BLaER1 (cell line): Measurements from ENCODE around the gene IL26.

Source experiments
- H3K27ac ChIP-seq: shearing (Covaris generic); formaldehyde crosslinking; 2 replicates; pipeline ENCODE4 v1.8.1; 2022
- H3K27me3 ChIP-seq: shearing (Covaris generic); formaldehyde crosslinking; 2 replicates; pipeline ENCODE4 v1.8.1; 2022
- H3K36me3 ChIP-seq: shearing (Covaris generic); formaldehyde crosslinking; 2 replicates; pipeline ENCODE4 v1.8.1; 2022
- H3K4me1 ChIP-seq: shearing (Covaris generic); formaldehyde crosslinking; 2 replicates; pipeline ENCODE4 v1.8.1; 2022
- H3K4me2 ChIP-seq: shearing (Covaris generic); formaldehyde crosslinking; 2 replicates; pipeline ENCODE4 v1.8.1; 2022
- H3K4me3 ChIP-seq: shearing (Covaris generic); formaldehyde crosslinking; 2 replicates; pipeline ENCODE4 v1.8.1; 2022
- H3K9ac ChIP-seq: shearing (Covaris generic); formaldehyde crosslinking; 2 replicates; pipeline ENCODE4 v1.8.1; 2022
- H3K9me3 ChIP-seq: shearing (Covaris generic); formaldehyde crosslinking; 2 replicates; pipeline ENCODE4 v1.8.1; 2022
- H4K20me1 ChIP-seq: shearing (Covaris generic); formaldehyde crosslinking; 2 replicates; pipeline ENCODE4 v1.8.1; 2022
- Cebpa-rat ChIP-seq: shearing (Covaris generic); IDR thresholded peaks from 2 replicates; pipeline ENCODE4 v1.8.1; 2022

Gene IL26

GRCh38 chr12:68162374-68162773 lies 63.2 kb downstream of the IL26 start:
- Histone ChIP-seq H3K27ac (no peak overlapping the region), H3K4me1 (no peaks in the 10 kb centered on the region), H3K27me3 (no peaks in the 10 kb centered on the region), H3K4me3 (no peak overlapping the region), H3K36me3 (no peaks in the 10 kb centered on the region), H4K20me1 (no peaks in the 10 kb centered on the region), H3K4me2 (no peak overlapping the region), H3K9me3 (no peaks in the 10 kb centered on the region), H3K9ac (no peak overlapping the region)
- no peak for TF ChIP-seq Cebpa-rat

DNA sequence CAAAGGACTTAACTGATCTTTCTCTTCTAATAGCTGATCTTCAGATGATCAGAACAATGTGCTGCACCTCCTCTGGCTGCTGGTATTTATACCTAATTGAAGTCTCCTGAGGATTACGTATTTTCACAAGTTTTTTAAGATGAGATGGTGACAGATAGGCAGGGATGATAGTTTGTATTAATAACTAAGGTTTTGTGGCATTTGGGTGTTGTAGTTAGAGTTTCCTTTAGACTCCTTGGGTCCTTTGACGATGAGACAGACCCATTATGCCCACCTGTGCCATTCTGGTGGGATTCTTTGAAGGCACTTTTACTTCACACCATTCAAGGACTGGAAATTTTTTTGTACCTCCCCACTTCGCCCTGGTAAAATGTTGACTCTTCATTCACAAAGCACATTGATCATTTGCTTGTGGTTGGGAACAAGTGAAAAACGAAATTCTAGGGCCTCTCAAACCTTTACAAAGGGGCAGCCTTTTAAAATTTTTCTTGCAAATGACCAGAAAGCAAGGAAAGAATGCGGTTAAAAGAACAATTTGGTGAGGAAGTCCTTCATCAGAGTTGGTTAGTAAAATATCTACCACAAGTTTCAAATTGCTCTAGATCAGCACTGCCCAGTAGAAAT lies 65.8 kb downstream of the IL26 start, which contains the start of gene IFNG:
Gene IFNG (minus strand): TSS at position 60 of the 624 bp plus-strand sequence. CDS start 125 bp downstream, outside the sequence.
- Histone ChIP-seq H3K27ac (no peak within 1 kb of the TSS), H3K4me3 (no peak within 1 kb of the TSS), H3K9ac (no peak within 1 kb of the TSS), H3K27me3 (no peaks in the 10 kb centered on the region), H3K9me3 (no peaks in the 10 kb centered on the region), H3K4me2 (no peak within 1 kb of the TSS), H3K4me1 (no peaks in the 10 kb centered on the region), H4K20me1 (no peaks in the 10 kb centered on the region), H3K36me3 (no peaks in the 10 kb centered on the region)
- no peak for TF ChIP-seq Cebpa-rat

- no peaks in the 10 kb centered on the region for H3K27me3 ChIP-seq
These were observed 67.2 kb downstream of the IL26 start for GRCh38 chr12:68158432-68158831.

DNA sequence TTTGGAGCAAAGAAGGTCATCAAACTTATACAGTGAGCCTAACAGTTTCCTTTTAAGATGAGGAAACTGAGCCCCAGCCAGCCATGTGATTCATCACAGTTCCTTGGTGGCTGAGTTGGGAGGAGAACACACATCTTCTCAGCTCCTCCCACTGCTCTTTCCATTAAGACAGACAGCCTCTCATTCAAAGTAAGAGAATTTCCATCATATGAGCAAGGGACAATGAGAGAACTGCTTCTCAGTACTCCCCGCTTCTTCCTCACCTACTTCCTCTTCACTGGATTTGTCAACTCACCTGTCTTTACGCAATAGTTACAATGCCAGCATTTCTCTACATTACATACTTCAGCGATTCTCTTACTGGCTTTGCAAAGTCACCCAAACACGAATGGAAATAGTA lies 68.2 kb downstream of the IL26 start:
- H4K20me1 ChIP-seq = no peaks in the 10 kb centered on the region
- H3K4me2 ChIP-seq = no peak overlapping the region
- H3K27me3 ChIP-seq = no peaks in the 10 kb centered on the region
- H3K4me3 ChIP-seq = no peak overlapping the region
- no peak for TF ChIP-seq Cebpa-rat
- H3K9me3 ChIP-seq = no peaks in the 10 kb centered on the region
- no peak overlapping the region for H3K9ac ChIP-seq
- H3K27ac ChIP-seq = no peak overlapping the region
- no peaks in the 10 kb centered on the region for H3K36me3 ChIP-seq
- no peaks in the 10 kb centered on the region for H3K4me1 ChIP-seq

More at GRCh38 chr12:68158432-68158831, 67.2 kb downstream of the IL26 start:
- Histone ChIP-seq H3K9me3 (no peaks in the 10 kb centered on the region), H3K27ac (no peak overlapping the region), H3K4me2 (no peak overlapping the region), H3K36me3 (no peaks in the 10 kb centered on the region), H3K9ac (no peak overlapping the region), H4K20me1 (no peaks in the 10 kb centered on the region), H3K4me3 (no peak overlapping the region), H3K4me1 (no peaks in the 10 kb centered on the region)
- TF ChIP-seq Cebpa-rat = no peak

GRCh38 chr12:68156636-68157035 lies 69.0 kb downstream of the IL26 start:
- Histone ChIP-seq H4K20me1 (no peaks in the 10 kb centered on the region), H3K4me2 (no peak overlapping the region), H3K36me3 (no peaks in the 10 kb centered on the region), H3K9ac (no peak overlapping the region), H3K4me3 (no peak overlapping the region), H3K27me3 (no peaks in the 10 kb centered on the region), H3K27ac (no peak overlapping the region), H3K4me1 (no peaks in the 10 kb centered on the region), H3K9me3 (no peaks in the 10 kb centered on the region)
- TF ChIP-seq Cebpa-rat = no peak

GRCh38 chr12:68154779-68155178 lies 70.8 kb downstream of the IL26 start:
- no peaks in the 10 kb centered on the region for H3K4me1 ChIP-seq
- H3K9ac ChIP-seq = no peak overlapping the region
- no peaks in the 10 kb centered on the region for H4K20me1 ChIP-seq
- H3K4me2 ChIP-seq = no peak overlapping the region
- no peaks in the 10 kb centered on the region for H3K9me3 ChIP-seq
- H3K27ac ChIP-seq = no peak overlapping the region
- no peaks in the 10 kb centered on the region for H3K36me3 ChIP-seq
- no peaks in the 10 kb centered on the region for H3K27me3 ChIP-seq
- no peak overlapping the region for H3K4me3 ChIP-seq
- TF ChIP-seq Cebpa-rat = no peak
